Mucosa of descending colon (tissue), 3 donors: Measurements from ENCODE around the gene DGCR6L. TPM values are rescaled to one million over a fixed set of nuclear protein-coding genes. Genes with fewer than 3 reads are reported as not detected.
"Not testable (repeated sequence)": the region's sequence is repeated elsewhere in the genome, so short reads cannot be mapped to it uniquely, and the experiment has no call there.

Experiments
- ATAC-seq: fragments of 200-7000 bp; cut with Tn5 transposase; one replicate; pipeline ENCODE4 v1.9.1; 2020; ENCODE audit warnings: mild to moderate bottlenecking, moderate library complexity
- DNase-seq, 3 donors: peaks; one replicate each; pipeline ENCODE4 v3.0.0-alpha.2; 2020
- H3K36me3 ChIP-seq: fragments of 200-600 bp; one replicate; pipeline ENCODE4 v1.8.0; 2021; ENCODE audit warnings: low read depth, mild to moderate bottlenecking
- H3K4me1 ChIP-seq: fragments of 200-600 bp; one replicate; pipeline ENCODE4 v1.8.0; 2021; ENCODE audit warnings: low read depth, mild to moderate bottlenecking
- H3K4me3 ChIP-seq: fragments of 200-600 bp; one replicate; pipeline ENCODE4 v1.8.0; 2021; ENCODE audit warnings: mild to moderate bottlenecking
- H3K9me3 ChIP-seq: fragments of 200-600 bp; one replicate; pipeline ENCODE4 v1.8.0; 2021; ENCODE audit warnings: mild to moderate bottlenecking
- intact Hi-C, 2 donors: fragments of 100-400 bp; cut with DNase I in 1 of 2; cut with micrococcal nuclease in 1 of 2; formaldehyde crosslinking; loops; one replicate each; pipeline versions ENCODE4 v1.11.0 to v1.11.1; 2022; cut with DNase I, micrococcal nuclease
- total RNA-seq, 3 donors: library from RNA; stranded (reverse); fragmentation: NEBNext Ultra II Directional in 2 of 3; extraction: Animal tissue kit (Norgen Biotek cat#: 25700) in 2 of 3; gene quantifications; one replicate each; pipeline versions ENCODE4 v1.2.1 to v1.2.4, GENCODE V29; 2021 to 2023
- TF ChIP-seq, protein P1 (sequence below): fragments of 200-600 bp; IDR thresholded peaks from one replicate; pipeline ENCODE4 v1.8.0; 2022; ENCODE audit warnings: antibody characterized with exemption, mild to moderate bottlenecking
- donor health status: DM: no; HTN: no; CAD: no; lungs with moderate emphysema.
- donor health status: DM: no; HTN: no; CAD: no.
- donor health status: DM: no; HTN: yes; CAD: no.

Gene DGCR6L
- total RNA-seq, 3 donors from 2014 or later: 24.8 to 33.9 (median 27.5) TPM

DNA sequence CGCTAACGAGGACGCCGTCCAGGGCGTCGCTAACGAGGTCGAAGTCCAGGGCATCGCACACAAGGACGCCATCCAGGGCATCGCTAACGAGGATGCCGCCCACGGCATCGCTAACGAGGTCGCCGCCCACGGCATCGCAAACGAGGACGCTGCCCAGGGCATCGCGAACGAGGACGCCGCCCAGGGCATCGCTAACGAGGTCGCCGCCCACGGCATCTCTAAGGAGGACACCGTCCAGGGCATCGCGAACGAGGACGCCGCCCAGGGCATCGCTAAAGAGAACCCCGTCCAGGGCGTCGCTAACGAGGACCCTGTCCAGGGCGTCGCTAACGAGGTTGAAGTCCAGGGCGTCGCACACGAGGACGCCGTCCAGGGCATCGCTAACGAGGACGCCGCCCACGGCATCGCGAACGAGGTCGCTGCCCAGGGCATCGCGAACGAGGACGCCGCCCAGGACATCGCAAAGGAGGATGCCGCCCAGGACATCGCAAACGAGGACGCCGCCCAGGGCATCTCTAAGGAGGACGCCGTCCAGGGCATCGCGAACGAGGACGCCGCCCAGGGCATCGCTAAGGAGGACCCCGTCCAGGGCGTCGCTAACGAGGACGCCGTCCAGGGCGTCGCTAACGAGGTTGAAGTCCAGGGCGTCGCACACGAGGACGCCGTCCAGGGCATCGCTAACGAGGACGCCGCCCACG lies 36.2 kb upstream of the DGCR6L start:
- ATAC-seq, H3K36me3 ChIP-seq, H3K9me3 ChIP-seq, DNase-seq, H3K4me3 ChIP-seq, intact Hi-C loops, H3K4me1 ChIP-seq: not testable (repeated sequence)

DNA sequence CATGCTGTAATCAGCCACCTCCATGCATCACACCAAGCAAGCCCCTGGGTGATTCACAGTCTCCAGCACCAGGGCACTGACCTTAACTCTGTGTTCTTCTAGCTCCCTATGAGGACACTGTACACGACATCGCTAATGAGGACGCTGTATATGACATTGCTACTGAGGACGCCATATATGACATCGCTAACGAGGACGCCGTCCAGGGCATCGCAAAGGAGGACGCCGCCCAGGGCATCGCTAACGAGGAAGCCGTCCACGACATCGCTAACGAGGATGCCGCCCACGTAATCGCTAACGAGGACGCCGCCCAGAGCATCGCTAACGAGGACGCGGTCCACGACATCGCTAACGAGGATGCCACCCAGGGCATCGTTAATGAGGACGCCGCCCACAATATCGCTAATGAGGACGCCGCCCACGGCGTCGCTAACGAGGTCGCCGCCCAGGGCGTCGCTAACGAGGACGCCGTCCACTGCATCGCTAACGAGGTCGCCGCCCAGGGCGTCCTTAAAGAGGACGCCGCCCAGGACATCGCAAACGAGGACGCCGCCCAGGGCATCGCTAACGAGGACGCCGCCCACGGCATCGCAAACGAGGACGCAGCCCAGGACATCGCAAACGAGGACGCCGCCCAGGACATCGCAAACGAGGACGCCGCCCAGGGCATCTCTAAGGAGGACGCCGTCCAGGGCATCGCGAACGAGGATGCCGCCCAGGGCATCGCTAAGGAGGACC lies 34.5 kb upstream of the DGCR6L start:
- H3K36me3 ChIP-seq: no peaks in the 10 kb centered on the region
- H3K9me3 ChIP-seq: no peaks in the 10 kb centered on the region
- TF ChIP-seq, protein P1, sequence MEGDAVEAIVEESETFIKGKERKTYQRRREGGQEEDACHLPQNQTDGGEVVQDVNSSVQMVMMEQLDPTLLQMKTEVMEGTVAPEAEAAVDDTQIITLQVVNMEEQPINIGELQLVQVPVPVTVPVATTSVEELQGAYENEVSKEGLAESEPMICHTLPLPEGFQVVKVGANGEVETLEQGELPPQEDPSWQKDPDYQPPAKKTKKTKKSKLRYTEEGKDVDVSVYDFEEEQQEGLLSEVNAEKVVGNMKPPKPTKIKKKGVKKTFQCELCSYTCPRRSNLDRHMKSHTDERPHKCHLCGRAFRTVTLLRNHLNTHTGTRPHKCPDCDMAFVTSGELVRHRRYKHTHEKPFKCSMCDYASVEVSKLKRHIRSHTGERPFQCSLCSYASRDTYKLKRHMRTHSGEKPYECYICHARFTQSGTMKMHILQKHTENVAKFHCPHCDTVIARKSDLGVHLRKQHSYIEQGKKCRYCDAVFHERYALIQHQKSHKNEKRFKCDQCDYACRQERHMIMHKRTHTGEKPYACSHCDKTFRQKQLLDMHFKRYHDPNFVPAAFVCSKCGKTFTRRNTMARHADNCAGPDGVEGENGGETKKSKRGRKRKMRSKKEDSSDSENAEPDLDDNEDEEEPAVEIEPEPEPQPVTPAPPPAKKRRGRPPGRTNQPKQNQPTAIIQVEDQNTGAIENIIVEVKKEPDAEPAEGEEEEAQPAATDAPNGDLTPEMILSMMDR: no peak
- intact Hi-C loops: no loop called here
- H3K4me3 ChIP-seq: no peak overlapping the region
- ATAC-seq (no peak), DNase-seq (no peak)
- H3K4me1 ChIP-seq: no peaks in the 10 kb centered on the region

DNA sequence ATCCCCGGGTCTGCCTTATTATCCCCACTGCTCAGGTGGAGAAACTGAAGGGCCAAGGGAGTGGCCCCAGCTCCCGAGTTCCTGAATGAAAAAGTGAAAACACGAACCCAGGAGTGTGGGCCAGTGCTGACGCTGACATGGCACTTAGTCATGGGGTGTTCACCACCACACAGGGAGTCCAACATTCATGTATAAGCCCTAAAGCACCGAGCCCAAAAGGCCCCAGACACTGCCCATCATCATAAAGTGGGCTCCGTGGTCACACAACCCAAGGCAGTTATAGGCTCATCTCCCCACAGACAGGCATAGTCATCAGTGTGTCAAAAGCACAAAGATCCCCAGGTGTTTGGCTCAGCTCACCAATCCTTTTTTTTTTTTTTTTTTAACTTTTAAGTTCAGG lies 32.7 kb upstream of the DGCR6L start:
- H3K4me1 ChIP-seq, H3K4me3 ChIP-seq, H3K36me3 ChIP-seq, DNase-seq, H3K9me3 ChIP-seq, ATAC-seq, intact Hi-C loops: not testable (repeated sequence)

DNA sequence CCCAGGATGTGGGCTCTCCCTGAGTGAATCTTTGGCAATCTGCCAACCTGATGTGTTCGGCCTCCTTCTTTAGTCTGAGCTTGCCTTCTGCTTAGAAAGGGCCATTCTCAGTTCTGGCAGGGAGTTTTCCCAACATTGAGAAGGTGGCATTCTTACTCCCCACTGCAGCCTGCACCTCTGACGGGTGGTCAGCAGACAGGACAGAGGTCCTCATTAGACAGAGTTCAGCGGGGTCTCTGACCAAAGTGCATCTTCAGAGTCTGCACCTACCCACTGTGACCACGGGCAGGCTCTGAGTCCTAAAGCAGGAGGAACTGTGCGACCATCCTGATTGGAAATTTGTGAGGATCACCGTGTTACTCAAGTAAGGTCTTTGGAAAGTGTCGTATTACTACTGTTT lies 26.7 kb upstream of the DGCR6L start:
- not testable (repeated sequence) for ATAC-seq, H3K36me3 ChIP-seq

DNA sequence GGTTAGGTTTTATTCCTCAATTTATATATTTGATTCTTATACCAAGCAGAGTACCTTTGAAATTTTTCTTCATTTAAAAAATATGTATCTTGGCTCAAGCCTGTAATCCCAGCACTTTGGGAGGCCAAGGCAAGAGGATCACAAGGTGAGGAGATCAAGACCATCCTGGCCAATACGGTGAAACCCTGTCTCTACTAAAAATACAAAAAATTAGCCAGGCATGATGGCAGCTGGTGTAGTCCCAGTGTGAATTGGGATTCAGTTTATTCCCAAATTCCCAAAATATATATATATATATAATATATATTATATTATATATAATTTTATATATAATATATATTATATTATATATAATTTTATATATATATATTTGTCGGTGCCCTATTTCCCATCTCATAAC lies 18.4 kb upstream of the DGCR6L start:
- ATAC-seq, DNase-seq, intact Hi-C loops, H3K4me1 ChIP-seq, H3K36me3 ChIP-seq, H3K4me3 ChIP-seq, H3K9me3 ChIP-seq: not testable (repeated sequence)

More for the DNA sequence above, 26.7 kb upstream of the DGCR6L start:
- H3K4me3 ChIP-seq, H3K4me1 ChIP-seq, H3K9me3 ChIP-seq, intact Hi-C loops, DNase-seq: not testable (repeated sequence)

DNA sequence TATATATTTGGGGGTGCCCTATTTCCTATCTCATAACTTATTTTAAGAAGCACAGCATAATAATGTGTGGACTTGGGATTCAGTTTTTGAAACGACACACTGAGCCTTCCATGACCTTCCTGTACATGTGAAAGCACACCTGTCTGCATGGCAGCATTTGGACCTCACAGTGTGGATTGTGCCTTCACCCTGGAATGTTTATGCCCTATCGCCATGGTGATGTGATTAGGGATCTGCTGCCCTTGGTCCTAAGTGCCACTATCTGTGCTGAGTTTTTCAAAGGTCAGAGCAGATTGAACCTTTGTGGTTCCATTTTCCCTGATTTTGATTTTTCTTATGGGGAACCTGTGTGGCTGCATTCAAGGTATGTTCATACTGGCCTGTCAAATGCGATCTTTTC lies 17.9 kb upstream of the DGCR6L start:
- ATAC-seq, intact Hi-C loops, DNase-seq, H3K4me1 ChIP-seq, H3K36me3 ChIP-seq, H3K4me3 ChIP-seq, H3K9me3 ChIP-seq: not testable (repeated sequence)

DNA sequence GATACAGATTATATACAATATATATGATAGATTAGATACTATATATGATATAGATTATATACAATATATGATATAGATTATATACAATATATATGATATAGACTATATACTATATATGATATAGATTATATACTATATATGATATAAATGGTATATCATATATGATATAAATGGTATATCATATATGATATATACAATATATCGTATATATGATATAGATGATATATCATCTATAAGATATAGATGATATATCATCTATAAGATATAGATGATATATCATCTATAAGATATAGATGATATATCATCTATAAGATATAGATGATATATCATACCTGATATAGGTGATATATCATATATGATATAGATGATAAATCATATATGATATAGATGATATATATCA lies 16.7 kb upstream of the DGCR6L start:
- DNase-seq, ATAC-seq, intact Hi-C loops, H3K36me3 ChIP-seq, H3K4me1 ChIP-seq, H3K4me3 ChIP-seq, H3K9me3 ChIP-seq: not testable (repeated sequence)

DNA sequence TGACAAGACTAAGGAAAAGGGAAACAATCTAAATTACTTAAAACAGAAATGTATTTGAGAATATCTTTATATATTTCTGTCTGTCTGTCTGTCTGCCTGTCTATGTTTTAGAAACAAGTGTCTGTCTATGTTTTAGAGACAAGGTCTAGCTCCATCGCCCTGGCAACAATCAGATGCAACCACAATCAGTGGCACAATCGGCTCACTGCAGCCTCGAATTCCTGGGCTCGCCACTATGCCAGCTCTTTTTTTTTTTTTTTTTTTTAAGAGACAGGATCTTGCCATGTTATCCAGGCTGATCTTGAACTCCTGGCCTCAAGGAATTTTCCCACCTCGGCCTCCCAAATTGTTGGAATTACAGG lies 8.7 kb upstream of the DGCR6L start:
- DNase-seq, ATAC-seq, H3K36me3 ChIP-seq, H3K4me1 ChIP-seq, H3K4me3 ChIP-seq, H3K9me3 ChIP-seq, intact Hi-C loops: not testable (repeated sequence)

DNA sequence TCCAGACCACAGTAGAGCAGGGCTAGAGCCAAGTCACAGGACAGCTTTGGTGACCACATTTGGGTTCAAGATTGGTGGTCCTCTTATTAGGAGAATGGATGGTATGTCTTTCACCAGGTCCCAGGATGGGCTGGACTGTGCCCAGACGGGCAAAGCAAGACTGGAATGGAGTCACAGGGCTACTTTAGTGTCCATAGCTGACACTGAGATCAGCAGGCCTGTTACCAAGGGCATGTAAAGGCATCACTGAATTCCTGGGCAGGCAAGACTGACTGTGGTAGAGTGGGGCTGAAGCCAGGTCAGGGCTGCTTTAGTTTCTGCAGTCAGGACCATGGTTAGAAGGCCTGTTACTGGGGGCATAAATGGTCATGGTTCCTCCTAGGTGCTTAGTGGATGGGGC lies 6.1 kb upstream of the DGCR6L start:
- H3K4me1 ChIP-seq, intact Hi-C loops, H3K4me3 ChIP-seq, ATAC-seq, H3K9me3 ChIP-seq, H3K36me3 ChIP-seq, DNase-seq: not testable (repeated sequence)

DNA sequence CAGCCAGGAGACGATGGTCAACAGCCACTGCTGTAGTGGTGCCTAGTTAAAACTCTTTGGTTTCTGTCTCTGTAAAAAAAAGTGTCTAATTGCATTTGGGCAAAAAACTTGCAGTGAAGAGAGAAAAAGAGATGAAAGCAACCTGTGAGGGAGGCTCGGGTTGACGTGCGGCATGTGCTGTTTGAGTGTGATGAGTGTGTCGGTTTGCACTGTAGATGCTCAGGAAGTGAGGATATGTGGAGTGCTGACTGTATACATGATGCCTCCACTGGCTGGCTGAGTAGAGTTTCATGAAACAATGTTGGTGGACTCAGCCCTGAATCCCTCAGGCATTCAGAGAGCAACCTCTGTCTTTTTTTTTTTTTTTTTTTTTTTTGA lies 4.3 kb upstream of the DGCR6L start:
- Histone ChIP-seq H3K4me3 (no peak overlapping the region), H3K4me1 (peaks cover 6% of the 10 kb centered on the region), H3K36me3 (no peaks in the 10 kb centered on the region), H3K9me3 (no peaks in the 10 kb centered on the region)
- TF ChIP-seq, protein P1: no peak
- intact Hi-C loops: no loop called here
- ATAC-seq (no peak), DNase-seq (no peak)

DNA sequence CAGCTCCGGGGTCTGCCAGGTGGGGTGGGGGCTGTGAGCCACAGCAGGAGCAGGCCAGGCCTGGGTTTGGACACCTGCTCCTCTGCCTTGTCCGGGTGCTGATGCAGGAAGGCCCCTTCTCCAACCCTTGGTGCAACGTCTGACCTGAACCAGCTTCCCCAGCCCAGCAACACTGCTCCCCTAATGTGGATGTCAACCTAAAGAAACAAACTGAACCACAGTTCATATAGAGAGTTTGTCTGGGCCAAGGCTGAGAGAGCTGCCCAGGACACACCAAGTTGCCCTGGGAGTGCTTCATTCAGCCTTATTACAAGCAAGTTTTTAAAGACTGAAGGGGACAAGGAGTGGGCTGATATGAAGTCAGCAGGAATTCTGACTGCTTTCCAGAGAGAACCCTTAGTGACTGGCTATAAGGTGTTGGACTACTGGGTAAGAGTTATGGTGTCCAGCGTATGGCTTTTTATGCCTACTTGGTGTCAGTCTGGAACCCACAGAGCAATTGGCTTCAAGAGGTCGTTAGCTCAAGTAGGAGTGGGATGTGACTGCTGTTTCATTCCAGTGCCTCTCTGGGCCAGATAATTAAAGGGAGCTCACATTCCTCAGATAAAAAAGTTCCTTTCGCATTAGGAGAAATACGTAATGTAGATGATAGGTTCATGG lies 1.8 kb upstream of the DGCR6L start:
- H3K4me1 ChIP-seq, H3K4me3 ChIP-seq, ATAC-seq, DNase-seq, intact Hi-C loops, H3K9me3 ChIP-seq, H3K36me3 ChIP-seq: not testable (repeated sequence)
